WTC11 (cell line): ENCODE results near the gene ZDHHC17. TPM values are rescaled to one million over a fixed set of nuclear protein-coding genes. Genes with fewer than 3 reads are reported as not detected.

Source experiments
- ATAC-seq: fragments of 200-7000 bp; cut with Tn5 transposase; 2 replicates; pipeline ENCODE4 v1.10.0; 2021; ENCODE audit warnings: mild to moderate bottlenecking, moderate library complexity
- CTCF ChIA-PET: fragments of 300-600 bp; sonication (Branson Sonifier 250); formaldehyde crosslinking; loops from one replicate; lab custom pipeline; 2021; ENCODE audit warnings: antibody characterized with exemption; lab: Charles Lee
- POLR2A ChIA-PET: fragments of 350-600 bp; sonication (Branson Sonifier 250); formaldehyde crosslinking; loops from one replicate; lab custom pipeline; 2021; ENCODE audit warnings: antibody characterized with exemption; lab: Charles Lee
- DNase-seq: peaks from one replicate; pipeline ENCODE4 v3.0.0; 2021; ENCODE audit warnings: low spot score
- H3K27ac Mint-ChIP-seq: 2 replicates; pipeline ENCODE4 v1.8.0; 2021; ENCODE audit warnings: mixed read lengths
- H3K27me3 Mint-ChIP-seq: 2 replicates; pipeline ENCODE4 v1.8.0; 2021; ENCODE audit warnings: low read depth, mild to moderate bottlenecking, moderate library complexity, mixed read lengths
- H3K36me3 Mint-ChIP-seq: 2 replicates; pipeline ENCODE4 v1.8.0; 2021; ENCODE audit warnings: mixed read lengths
- H3K4me1 Mint-ChIP-seq: 2 replicates; pipeline ENCODE4 v1.8.0; 2022; ENCODE audit warnings: mixed read lengths
- H3K4me3 Mint-ChIP-seq: 2 replicates; pipeline ENCODE4 v1.8.0; 2021; ENCODE audit warnings: mild to moderate bottlenecking, moderate library complexity, mixed read lengths
- H3K9me3 Mint-ChIP-seq: 2 replicates; pipeline ENCODE4 v1.8.0; 2021; ENCODE audit warnings: mixed read lengths
- AFF4 ChIP-seq: sonication (generic); formaldehyde crosslinking; IDR thresholded peaks from 2 replicates; pipeline ENCODE4 v1.8.1; 2023; ENCODE audit warnings: mild to moderate bottlenecking, missing genetic modification reagents, borderline replicate concordance
- CREM ChIP-seq: sonication (generic); formaldehyde crosslinking; IDR thresholded peaks from 2 replicates; pipeline ENCODE4 v1.8.1; 2022; ENCODE audit warnings: mild to moderate bottlenecking, missing genetic modification reagents, moderate library complexity
- FOXJ3 ChIP-seq: sonication (generic); formaldehyde crosslinking; IDR thresholded peaks from 2 replicates; pipeline ENCODE4 v1.9.0; 2021; ENCODE audit warnings: missing genetic modification reagents, mild to moderate bottlenecking, borderline replicate concordance
- FOXP1 ChIP-seq: sonication (generic); formaldehyde crosslinking; IDR thresholded peaks from 2 replicates; pipeline ENCODE4 v1.8.0; 2022; ENCODE audit warnings: missing genetic modification reagents, mild to moderate bottlenecking, moderate library complexity, borderline replicate concordance
- GABPB1 ChIP-seq: sonication (generic); formaldehyde crosslinking; IDR thresholded peaks from 2 replicates; pipeline ENCODE4 v1.8.1; 2023; ENCODE audit warnings: mild to moderate bottlenecking, missing genetic modification reagents
- HMGA2 ChIP-seq: fragments of 250-450 bp; sonication (Bioruptor Pico); IDR thresholded peaks from 2 replicates; pipeline ENCODE4 v1.4.0; 2021; ENCODE audit warnings: mild to moderate bottlenecking, moderate library complexity
- IRF2 ChIP-seq: sonication (generic); formaldehyde crosslinking; IDR thresholded peaks from 2 replicates; pipeline ENCODE4 v1.8.0; 2022; ENCODE audit warnings: low read depth, missing genetic modification reagents, borderline replicate concordance
- JAZF1 ChIP-seq: fragments of 250-450 bp; sonication (Bioruptor Pico); IDR thresholded peaks from 2 replicates; pipeline ENCODE4 v1.9.0; 2021; ENCODE audit warnings: moderate library complexity, mild to moderate bottlenecking, inconsistent platforms
- JUN ChIP-seq: sonication (generic); formaldehyde crosslinking; IDR thresholded peaks from 2 replicates; pipeline ENCODE4 v1.8.0; 2023; ENCODE audit warnings: mild to moderate bottlenecking, missing genetic modification reagents
- MAX ChIP-seq: sonication (generic); formaldehyde crosslinking; IDR thresholded peaks from 2 replicates; pipeline ENCODE4 v1.8.0; 2022; ENCODE audit warnings: mild to moderate bottlenecking, missing genetic modification reagents
- NFATC4 ChIP-seq: fragments of 250-450 bp; sonication (Bioruptor Pico); IDR thresholded peaks from 2 replicates; pipeline ENCODE4 v1.9.0; 2021; ENCODE audit warnings: mild to moderate bottlenecking
- OVOL2 ChIP-seq: fragments of 250-450 bp; sonication (Bioruptor Pico); IDR thresholded peaks from 2 replicates; pipeline ENCODE4 v1.9.0; 2021; ENCODE audit warnings: mild to moderate bottlenecking, borderline replicate concordance
- PREB ChIP-seq: sonication (generic); formaldehyde crosslinking; IDR thresholded peaks from 2 replicates; pipeline ENCODE4 v1.8.1; 2022; ENCODE audit warnings: mild to moderate bottlenecking, missing genetic modification reagents, moderate library complexity, borderline replicate concordance
- SOX15 ChIP-seq: fragments of 250-450 bp; sonication (Bioruptor Pico); IDR thresholded peaks from 2 replicates; pipeline ENCODE4 v1.9.0; 2021; ENCODE audit warnings: mild to moderate bottlenecking
- TCF7 ChIP-seq: sonication (generic); formaldehyde crosslinking; IDR thresholded peaks from 2 replicates; pipeline ENCODE4 v1.8.0; 2022; ENCODE audit warnings: mild to moderate bottlenecking, low read depth, missing genetic modification reagents, moderate library complexity
- TEAD1 ChIP-seq: sonication (generic); formaldehyde crosslinking; IDR thresholded peaks from 2 replicates; pipeline ENCODE4 v1.8.0; 2022; ENCODE audit warnings: mild to moderate bottlenecking, missing genetic modification reagents
- TEAD4 ChIP-seq: sonication (generic); formaldehyde crosslinking; IDR thresholded peaks from 2 replicates; pipeline ENCODE4 v1.8.0; 2022; ENCODE audit warnings: mild to moderate bottlenecking, missing genetic modification reagents
- TP53 ChIP-seq: sonication (generic); formaldehyde crosslinking; IDR thresholded peaks from 2 replicates; pipeline ENCODE4 v1.8.1; 2023; ENCODE audit warnings: mild to moderate bottlenecking, missing genetic modification reagents
- USF1 ChIP-seq: sonication (generic); formaldehyde crosslinking; IDR thresholded peaks from 2 replicates; pipeline ENCODE4 v1.8.0; 2022; ENCODE audit warnings: mild to moderate bottlenecking, missing genetic modification reagents
- ZMAT4 ChIP-seq: fragments of 250-450 bp; sonication (Bioruptor Pico); IDR thresholded peaks from 2 replicates; pipeline ENCODE4 v1.9.0; 2021; ENCODE audit warnings: mild to moderate bottlenecking
- ZNF121 ChIP-seq: sonication (generic); formaldehyde crosslinking; IDR thresholded peaks from 2 replicates; pipeline ENCODE4 v1.8.0; 2023; ENCODE audit warnings: missing genetic modification reagents
- ZNF219 ChIP-seq: sonication (generic); formaldehyde crosslinking; IDR thresholded peaks from 2 replicates; pipeline ENCODE4 v1.8.0; 2023; ENCODE audit warnings: missing genetic modification reagents, mild to moderate bottlenecking, borderline replicate concordance
- ZSCAN18 ChIP-seq: fragments of 250-450 bp; sonication (Bioruptor Pico); IDR thresholded peaks from 2 replicates; pipeline ENCODE4 v2.1.2; 2022; ENCODE audit warnings: mild to moderate bottlenecking, moderate library complexity
- total RNA-seq: library from RNA; stranded (reverse); gene quantifications from 3 replicates; pipeline ENCODE4 v1.2.3, GENCODE V29; 2021

ZDHHC17 gene
- total RNA-seq, 1 experiment from 2014 or later, result 30.7 TPM

GRCh38 chr12:76810671-76811419 is 46.9 kb downstream of the ZDHHC17 start:
- no peak for ATAC-seq
- no peak for TF ChIP-seq ZNF121 (CRISPR knock-in tag)
- TF ChIP-seq GABPB1 (CRISPR knock-in tag), result no peak
- TF ChIP-seq ZNF219 (CRISPR knock-in tag), result no peak
- no peak for TF ChIP-seq ZMAT4 (CRISPR knock-in tag)
- TF ChIP-seq IRF2 (CRISPR knock-in tag), result no peak
- TF ChIP-seq JAZF1 (CRISPR knock-in tag), result no peak
- TF ChIP-seq, all 79 proteins: peak for 0
- Mint-ChIP-seq H3K4me1 (no peaks in the 10 kb centered on the region), H3K36me3 (peaks cover 15% of the 10 kb centered on the region), H3K9me3 (no peaks in the 10 kb centered on the region), H3K27ac (0 out of 2 replicates have a peak overlapping the region, but pooled peaks have one; percentile 14), H3K27me3 (no peaks in the 10 kb centered on the region), H3K4me3 (no peak overlapping the region)
- DNase-seq, result no peak
- ChIA-PET POLR2A (no interaction called here), CTCF (interaction anchor here (0.8 to 1.1 kb wide), 2 partner anchors 10 to 200 kb away, joined by 3 read pairs; no protein-coding TSS in a partner anchor)

- DNase-seq (no peak), ATAC-seq (no peak)
- Mint-ChIP-seq H3K4me1 (no peaks in the 10 kb centered on the region), H3K36me3 (peaks cover 12% of the 10 kb centered on the region), H3K9me3 (no peaks in the 10 kb centered on the region), H3K27ac (no peak overlapping the region), H3K4me3 (no peak overlapping the region), H3K27me3 (no peaks in the 10 kb centered on the region)
- ChIA-PET POLR2A (no interaction called here), CTCF (interaction anchor here (1.0 to 1.2 kb wide), 2 partner anchors 22 to 199 kb away, joined by 3 read pairs; no protein-coding TSS in a partner anchor)
- TF ChIP-seq OVOL2 (CRISPR knock-in tag) (no peak), TCF7 (CRISPR knock-in tag) (no peak), MAX (CRISPR knock-in tag) (no peak), PREB (no peak)
Measured at GRCh38 chr12:76811976-76812375, 48.1 kb downstream of the ZDHHC17 start.

GRCh38 chr12:76813265-76813664 is 49.4 kb downstream of the ZDHHC17 start:
- Mint-ChIP-seq H3K9me3 (no peaks in the 10 kb centered on the region), H3K4me3 (no peak overlapping the region), H3K27me3 (no peaks in the 10 kb centered on the region), H3K27ac (0 out of 2 replicates have a peak overlapping the region, but pooled peaks have one; percentile 39), H3K4me1 (no peaks in the 10 kb centered on the region), H3K36me3 (peaks cover 12% of the 10 kb centered on the region)
- ATAC-seq, result no peak
- DNase-seq, result no peak
- POLR2A ChIA-PET, result no interaction called here
- CTCF ChIA-PET, result interaction anchor here (1.2 kb wide), 1 partner anchor 23 kb away, joined by 3 read pairs; no protein-coding TSS in a partner anchor
- TF ChIP-seq USF1 (CRISPR knock-in tag) (no peak), HMGA2 (CRISPR knock-in tag) (no peak), NFATC4 (CRISPR knock-in tag) (no peak), IRF2 (CRISPR knock-in tag) (no peak), TEAD1 (CRISPR knock-in tag) (no peak), JUN (CRISPR knock-in tag) (no peak), TP53 (CRISPR knock-in tag) (no peak), FOXP1 (CRISPR knock-in tag) (no peak), SOX15 (CRISPR knock-in tag) (no peak), GABPB1 (CRISPR knock-in tag) (no peak), CREM (CRISPR knock-in tag) (no peak), FOXJ3 (CRISPR knock-in tag) (no peak), ZSCAN18 (CRISPR knock-in tag) (no peak), TEAD4 (CRISPR knock-in tag) (no peak), AFF4 (no peak)
